Type B pancreatic cell (in vitro differentiated cells): ENCODE results near the gene SMIM24. TPM values are rescaled to one million over a fixed set of nuclear protein-coding genes. Genes with fewer than 3 reads are reported as not detected.

ENCODE experiments used
- DNase-seq: peaks from one replicate; pipeline ENCODE4 v3.0.0; 2021; ENCODE audit warnings: mixed read lengths; ENCODE audit not compliant: unreplicated experiment; ENCODE audit errors: extremely low spot score
- H3K27ac Mint-ChIP-seq: 2 replicates; pipeline ENCODE4 v1.8.0; 2021; ENCODE audit warnings: mild to moderate bottlenecking, mixed read lengths
- H3K27me3 Mint-ChIP-seq: 2 replicates; pipeline ENCODE4 v1.8.0; 2021; ENCODE audit warnings: mixed read lengths
- H3K36me3 Mint-ChIP-seq: 2 replicates; pipeline ENCODE4 v1.8.0; 2021; ENCODE audit warnings: mixed read lengths
- H3K4me1 Mint-ChIP-seq: one replicate; pipeline ENCODE4 v1.8.0; 2021; ENCODE audit warnings: mixed read lengths; ENCODE audit not compliant: unreplicated experiment
- H3K4me3 Mint-ChIP-seq: 2 replicates; pipeline ENCODE4 v1.8.0; 2021; ENCODE audit warnings: mild to moderate bottlenecking, mixed read lengths
- H3K9me3 Mint-ChIP-seq: 2 replicates; pipeline ENCODE4 v1.8.0; 2021; ENCODE audit warnings: mixed read lengths
- CTCF ChIP-seq: fragments of 200-600 bp; sonication (generic); conservative IDR thresholded peaks from 2 replicates; pipeline ENCODE4 v1.5.0; 2021; ENCODE audit warnings: antibody characterized with exemption, mild to moderate bottlenecking
- total RNA-seq: library from RNA; stranded (reverse); gene quantifications from 2 replicates; pipeline ENCODE4 v1.2.1, GENCODE V29; 2021; ENCODE audit warnings: low replicate concordance

Gene SMIM24
- total RNA-seq, 1 donor from 2014 or later = 7.0 TPM

DNA sequence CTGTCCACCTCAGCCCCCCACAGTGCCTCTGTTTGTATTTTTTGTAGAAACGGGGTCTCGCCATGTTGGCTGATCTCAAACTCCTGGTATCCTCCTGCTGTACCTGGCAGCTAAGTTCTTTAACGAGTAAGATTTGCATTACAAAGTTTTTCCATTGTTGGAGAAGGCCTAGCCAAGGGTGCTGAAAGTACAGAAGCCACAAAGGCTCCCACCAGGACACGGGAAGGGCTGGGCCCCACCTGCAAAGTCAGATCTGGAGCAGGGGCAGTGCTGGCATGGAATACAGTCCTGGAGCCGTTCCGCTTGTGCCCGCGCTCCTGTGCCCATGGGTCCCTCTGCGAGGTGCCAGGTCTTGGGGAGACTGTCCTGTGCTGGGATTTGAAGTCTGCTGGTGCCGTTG, 37.9 kb upstream of the SMIM24 start:
- Mint-ChIP-seq H3K9me3 (no peaks in the 10 kb centered on the region), H3K27me3 (no peaks in the 10 kb centered on the region), H3K4me3 (no peak overlapping the region), H3K27ac (no peak overlapping the region), H3K36me3 (peaks cover 5% of the 10 kb centered on the region), H3K4me1 (no peaks in the 10 kb centered on the region)
- TF ChIP-seq CTCF = no peak
- no peak for DNase-seq

- DNase-seq = no peak
- no peaks in the 10 kb centered on the region for H3K4me1 Mint-ChIP-seq
- H3K36me3 Mint-ChIP-seq = peaks cover 5% of the 10 kb centered on the region
- H3K9me3 Mint-ChIP-seq = no peaks in the 10 kb centered on the region
- TF ChIP-seq CTCF = no peak
- no peak overlapping the region for H3K4me3 Mint-ChIP-seq
- no peak overlapping the region for H3K27ac Mint-ChIP-seq
- H3K27me3 Mint-ChIP-seq = no peaks in the 10 kb centered on the region
Measured at GRCh38 chr19:3517638-3518037, 37.3 kb upstream of the SMIM24 start.

DNA sequence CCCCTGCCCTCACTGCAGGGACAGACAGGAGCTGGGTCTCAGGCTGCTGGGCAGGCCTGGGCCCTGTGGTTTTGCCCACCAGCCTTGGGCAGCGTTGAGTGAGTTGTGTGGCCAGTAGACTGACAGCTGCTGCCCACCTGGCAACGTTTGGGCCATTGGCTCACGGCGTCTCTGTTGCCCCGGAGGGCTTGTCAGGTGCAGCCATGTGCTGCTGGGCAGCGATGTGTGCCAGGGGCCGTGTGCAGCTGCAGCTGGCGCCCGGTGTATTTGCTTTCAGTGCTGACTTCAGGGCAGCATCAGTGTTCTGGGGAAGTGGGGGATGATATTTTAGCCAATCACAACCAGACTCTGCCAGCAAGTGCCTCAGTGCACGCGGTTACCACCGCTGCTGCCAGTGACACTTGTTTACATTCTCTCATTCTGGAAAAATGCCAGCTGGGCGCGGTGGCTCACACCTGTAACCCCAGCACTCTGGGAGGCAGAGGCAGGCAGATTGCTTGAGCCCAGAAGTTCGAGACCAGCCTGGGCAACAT, 36.4 kb upstream of the SMIM24 start:
- peaks cover 5% of the 10 kb centered on the region for H3K36me3 Mint-ChIP-seq
- no peak overlapping the region for H3K4me3 Mint-ChIP-seq
- H3K27ac Mint-ChIP-seq = no peak overlapping the region
- peak; percentile 68 for DNase-seq
- TF ChIP-seq CTCF = no peak
- no peaks in the 10 kb centered on the region for H3K27me3 Mint-ChIP-seq
- H3K4me1 Mint-ChIP-seq = no peaks in the 10 kb centered on the region
- no peaks in the 10 kb centered on the region for H3K9me3 Mint-ChIP-seq

- Mint-ChIP-seq H3K4me1 (no peaks in the 10 kb centered on the region), H3K27me3 (no peaks in the 10 kb centered on the region), H3K9me3 (no peaks in the 10 kb centered on the region), H3K36me3 (peaks cover 1% of the 10 kb centered on the region), H3K27ac (peak overlapping the region; percentile 37), H3K4me3 (no peak overlapping the region)
- TF ChIP-seq CTCF = no peak
- no peak for DNase-seq
Measured at GRCh38 chr19:3515891-3516422, 35.6 kb upstream of the SMIM24 start.

DNA sequence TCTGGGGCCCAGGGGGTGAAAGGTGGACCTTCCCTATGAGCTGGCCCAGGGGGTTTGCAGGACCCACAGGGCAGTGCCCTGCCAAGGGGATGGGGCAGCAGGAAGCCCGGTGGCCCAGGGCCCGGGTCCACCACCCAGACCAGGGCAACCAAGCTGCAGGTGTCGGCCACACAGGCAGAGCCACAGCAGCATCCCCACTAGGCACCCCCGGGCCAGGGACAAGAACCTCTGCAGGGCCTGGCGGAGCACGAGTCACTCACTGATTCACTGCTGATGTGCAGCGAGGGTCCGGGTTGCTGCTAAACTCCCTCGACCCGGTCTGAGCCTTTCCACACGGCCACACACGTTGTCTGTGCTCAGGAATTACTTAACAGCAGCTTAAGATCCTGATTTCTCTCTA, 34.6 kb upstream of the SMIM24 start:
- Mint-ChIP-seq H3K36me3 (no peaks in the 10 kb centered on the region), H3K4me1 (no peaks in the 10 kb centered on the region), H3K27ac (no peak overlapping the region), H3K9me3 (no peaks in the 10 kb centered on the region), H3K4me3 (no peak overlapping the region), H3K27me3 (no peaks in the 10 kb centered on the region)
- no peak for DNase-seq
- no peak for TF ChIP-seq CTCF
